Mesenteric fat pad (tissue), 1 donor: ENCODE data around the gene TLL2. TPM values are rescaled to one million over a fixed set of nuclear protein-coding genes. Genes with fewer than 3 reads are reported as not detected.

Experiments used
- DNase-seq: peaks from one replicate; pipeline ENCODE4 v3.0.0-alpha.2; 2020; ENCODE audit warnings: low spot score
- total RNA-seq: library from RNA; stranded (reverse); fragmentation: NEBNext Ultra II Directional; extraction: Animal tissue kit (Norgen Biotek cat#: 25700); gene quantifications from one replicate; pipeline ENCODE4 v1.2.1, GENCODE V29; 2021
- donor health status: DM: yes; HTN: yes; CAD: no.

TLL2 gene
- total RNA-seq, 1 donor from 2014 or later: not detected

DNA sequence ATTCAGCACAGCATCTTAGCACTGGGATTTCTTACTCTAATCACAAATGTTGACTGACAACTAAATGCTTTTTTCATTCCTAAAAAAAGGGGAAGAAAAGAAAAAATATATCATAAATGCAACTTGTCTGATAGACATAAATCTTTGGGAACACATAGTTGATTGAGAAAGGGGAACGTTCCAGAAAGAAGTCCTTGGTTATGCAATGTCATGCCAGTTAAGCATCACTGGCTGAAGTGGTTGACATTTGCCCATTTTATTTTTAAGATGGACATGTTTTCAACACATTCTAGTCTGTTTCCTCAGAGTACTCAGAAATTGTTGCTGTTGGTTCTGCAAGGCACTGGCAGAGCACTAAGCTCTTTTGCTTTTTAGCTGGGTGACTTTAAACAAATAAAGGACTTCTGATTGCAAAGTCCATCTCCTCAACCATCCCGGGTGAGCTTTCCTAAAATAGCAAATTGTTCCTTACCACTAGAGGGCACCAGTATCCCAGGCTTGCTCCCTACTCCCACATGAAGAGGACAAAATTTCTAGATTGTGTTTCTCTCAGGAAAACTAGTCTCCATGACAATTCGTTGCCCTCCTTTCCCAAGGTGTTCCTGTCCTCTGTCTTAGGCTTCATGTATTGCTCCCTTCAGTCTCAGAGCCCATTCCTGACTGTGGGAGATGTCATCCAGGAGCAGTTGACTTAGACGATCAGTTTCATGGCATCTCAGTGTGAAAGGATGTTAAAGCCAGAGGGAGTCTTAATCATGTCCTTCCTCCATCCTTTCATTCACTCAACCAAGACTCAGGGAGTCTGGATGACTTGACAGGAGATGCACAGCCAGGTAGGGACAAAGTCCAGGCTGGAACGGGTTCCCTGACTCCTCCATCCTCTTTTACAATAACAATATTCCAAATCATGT is 178.9 kb downstream of the TLL2 start:
- no peak for DNase-seq

DNA sequence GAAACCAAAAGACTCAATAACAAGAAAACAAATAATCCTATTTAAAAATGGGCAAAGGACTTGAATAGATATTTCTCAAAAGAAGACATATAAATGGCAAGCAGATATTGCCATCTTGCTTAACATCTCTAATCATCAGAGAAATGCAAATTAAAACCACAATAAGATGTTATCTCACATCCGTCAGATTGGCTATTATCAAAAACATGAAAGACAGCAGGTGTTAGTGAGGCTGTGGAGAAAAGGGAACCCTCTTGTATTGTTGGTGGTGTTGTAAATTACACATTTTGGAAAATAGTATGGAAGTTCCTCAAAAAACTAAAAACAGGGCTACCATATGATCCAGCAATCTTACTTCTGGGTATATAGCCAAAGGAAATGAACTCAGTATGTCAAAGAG is 180.6 kb downstream of the TLL2 start:
- no peak for DNase-seq

DNA sequence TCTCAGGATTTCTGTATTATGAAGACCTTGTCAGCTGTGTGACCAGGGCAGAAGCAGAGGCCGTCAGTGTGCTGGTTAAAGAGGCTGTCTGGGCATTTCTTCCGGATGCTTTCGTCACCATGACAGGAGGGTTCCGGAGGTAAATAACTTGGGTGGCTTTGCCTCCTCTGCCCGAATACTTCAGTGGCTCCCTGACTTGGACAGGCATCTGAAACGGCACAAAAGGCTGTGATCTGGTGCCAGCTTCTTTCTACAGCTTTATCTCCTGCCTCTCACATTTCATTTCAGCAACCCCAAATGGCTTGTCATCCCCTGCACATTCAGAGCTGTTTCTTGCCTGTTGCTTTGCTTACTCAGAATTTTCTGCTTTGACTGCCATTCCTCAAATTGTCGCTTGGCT is 186.3 kb downstream of the TLL2 start:
- DNase-seq: no peak

DNA sequence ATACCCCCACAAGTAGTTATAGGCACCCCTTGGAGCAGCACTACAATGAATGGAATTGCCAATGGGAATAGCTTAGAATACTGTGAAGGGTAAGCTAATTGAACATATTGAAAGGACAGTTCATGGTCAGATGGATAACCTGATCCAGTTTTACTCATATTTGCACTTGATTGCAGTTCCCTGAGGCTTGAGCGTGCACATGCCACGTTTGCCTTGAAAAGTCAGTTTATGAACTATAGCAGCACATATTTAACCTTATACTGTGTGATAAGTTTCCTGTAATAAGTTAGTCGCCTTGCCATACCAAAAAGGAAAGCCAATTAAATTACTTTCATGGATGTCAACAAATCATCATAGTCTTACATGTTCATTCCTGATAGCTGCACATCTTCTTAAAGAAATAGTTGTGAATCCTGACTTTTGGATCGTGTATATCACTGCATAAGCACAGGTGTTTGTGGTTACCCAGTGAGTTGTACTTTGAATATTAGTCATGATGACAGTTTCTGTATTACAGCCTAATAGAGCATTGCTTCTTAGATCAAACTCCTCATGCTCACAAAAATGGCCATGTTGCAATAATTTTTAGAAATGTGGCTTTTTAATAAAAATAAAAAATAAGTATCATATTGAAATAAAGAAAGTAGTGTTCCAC is 187.9 kb downstream of the TLL2 start:
- DNase-seq: no peak

DNA sequence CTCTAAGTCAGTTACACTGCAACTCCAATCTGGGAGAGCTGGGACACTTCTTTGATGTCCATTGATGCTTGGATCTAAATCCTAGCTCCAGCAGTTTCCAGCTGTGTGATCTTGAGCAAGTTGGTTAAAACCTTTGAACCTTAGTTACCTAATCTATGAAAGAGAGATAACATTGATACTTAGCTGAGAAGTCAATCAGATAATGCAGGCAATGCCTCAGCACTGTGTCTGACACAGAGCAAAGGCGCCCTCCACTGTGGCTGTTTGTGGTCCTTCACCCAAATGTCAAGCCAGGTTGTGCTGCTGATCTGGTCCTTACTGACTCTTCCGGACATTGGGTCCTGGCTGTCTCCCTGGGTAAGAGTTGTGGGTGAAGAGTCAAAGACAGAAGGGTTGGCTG is 189.3 kb downstream of the TLL2 start:
- no peak for DNase-seq

DNA sequence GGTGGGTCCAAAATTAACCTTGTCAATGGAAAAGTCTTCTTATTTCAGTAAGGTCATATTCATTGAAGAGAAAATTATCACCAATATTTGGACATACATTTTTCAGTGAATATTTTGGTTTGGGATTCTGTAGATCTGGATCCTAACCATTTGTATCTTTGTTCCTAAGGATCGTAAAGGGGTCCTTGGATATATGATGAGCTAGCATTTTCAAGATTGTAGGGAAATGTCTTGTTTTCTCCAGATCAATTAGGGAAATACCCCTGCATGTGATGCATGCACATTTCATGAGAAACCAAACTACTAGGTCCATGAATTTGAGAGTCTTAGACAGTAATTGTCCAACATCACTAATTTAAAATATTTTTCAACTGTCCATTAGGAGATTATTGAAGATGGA is 191.5 kb downstream of the TLL2 start:
- no peak for DNase-seq

- DNase-seq: no peak
These were observed 191.9 kb downstream of the TLL2 start for GRCh38 chr10:96321822-96322221.

- DNase-seq: no peak
These were observed 193.8 kb downstream of the TLL2 start for GRCh38 chr10:96319754-96320474.

GRCh38 chr10:96317067-96317833 is 196.5 kb downstream of the TLL2 start:
- DNase-seq: no peak

Other genes starting within 250 kb of the TLL2 start
- 4.7 TPM for gene BLNK, start 242.4 kb downstream of the TLL2 start, total RNA-seq
- not detected for gene DNTT, start 209.5 kb downstream of the TLL2 start, total RNA-seq
- not detected for gene OPALIN, start 154.9 kb downstream of the TLL2 start, total RNA-seq
- 139 TPM for gene TM9SF3, start 73.1 kb upstream of the TLL2 start, total RNA-seq
- gene PIK3AP1, start 206.6 kb upstream of the TLL2 start, total RNA-seq: 17.7 TPM